ENCODE data around the gene PID1. TPM values are rescaled to one million over a fixed set of nuclear protein-coding genes. Genes with fewer than 3 reads are reported as not detected.

Gene PID1
- total RNA-seq, 1 experiment from 2014 or later: 2.6 TPM

DNA sequence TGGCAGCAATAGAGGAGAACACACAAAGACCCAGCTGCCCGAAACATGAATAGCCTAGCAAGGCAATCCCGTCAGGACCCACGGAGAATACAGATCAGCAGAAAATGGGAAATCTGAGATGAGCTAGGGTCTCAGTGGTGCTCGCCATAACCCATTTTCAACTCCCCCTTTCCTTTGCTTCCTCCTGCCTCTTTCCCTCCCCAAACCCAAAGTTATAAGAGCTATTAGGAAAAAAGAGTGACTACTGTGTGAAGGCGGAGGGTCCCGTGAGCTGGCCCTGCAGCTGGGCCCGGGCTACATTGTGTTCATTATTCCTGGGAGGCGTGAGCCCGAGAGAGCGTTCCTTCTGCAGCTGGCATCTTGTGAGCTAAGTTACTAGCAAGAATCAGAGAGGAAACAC is 118.4 kb downstream of the PID1 start:
- Mint-ChIP-seq H3K4me1 (no peaks in the 10 kb centered on the region), H3K36me3 (no peaks in the 10 kb centered on the region), H3K4me3 (no peak overlapping the region), H3K27me3 (ENCODE audit: low read depth) (no peaks in the 10 kb centered on the region), H3K27ac (no peak overlapping the region), H3K9me3 (0 out of 2 replicates have a peak, but pooled peaks cover 6% of the 10 kb centered on the region)
- ATAC-seq (no peak), DNase-seq (ENCODE audit: low spot score) (no peak)
- ChIA-PET POLR2A (no interaction called here), CTCF (no interaction called here)
- TF ChIP-seq ZBTB43 (CRISPR knock-in tag; IDR thresholded peaks at IDR 0.05) (no peak), FOXK1 (CRISPR knock-in tag; IDR thresholded peaks at IDR 0.05) (no peak), NR2C2 (CRISPR knock-in tag; IDR thresholded peaks at IDR 0.05) (no peak), E2F1 (CRISPR knock-in tag; IDR thresholded peaks at IDR 0.05) (no peak), ZNF671 (CRISPR knock-in tag; IDR thresholded peaks at IDR 0.05) (no peak), ATF6 (CRISPR knock-in tag; IDR thresholded peaks at IDR 0.05) (no peak), ZNF425 (CRISPR knock-in tag; conservative IDR thresholded peaks at IDR 0.05) (no peak), TEAD4 (CRISPR knock-in tag; IDR thresholded peaks at IDR 0.05) (no peak), ZNF232 (CRISPR knock-in tag; IDR thresholded peaks at IDR 0.05) (no peak), FOXP4 (CRISPR knock-in tag; IDR thresholded peaks at IDR 0.05) (no peak), TEAD1 (CRISPR knock-in tag; IDR thresholded peaks at IDR 0.05) (no peak), KAT7 (CRISPR knock-in tag; IDR thresholded peaks at IDR 0.05; ENCODE audit: borderline replicate concordance) (no peak), NFYB (CRISPR knock-in tag; conservative IDR thresholded peaks at IDR 0.05; ENCODE audit: low read depth) (no peak), TCF7 (CRISPR knock-in tag; IDR thresholded peaks at IDR 0.05; ENCODE audit: low read depth) (no peak), OVOL2 (CRISPR knock-in tag; IDR thresholded peaks at IDR 0.05; ENCODE audit: borderline replicate concordance) (no peak), ZMAT4 (CRISPR knock-in tag; IDR thresholded peaks at IDR 0.05) (no peak), FOXP1 (CRISPR knock-in tag; IDR thresholded peaks at IDR 0.05; ENCODE audit: borderline replicate concordance) (no peak), NR1H2 (CRISPR knock-in tag; IDR thresholded peaks at IDR 0.05) (no peak), STAT6 (CRISPR knock-in tag; conservative IDR thresholded peaks at IDR 0.05; ENCODE audit: low read depth) (no peak), ATF1 (CRISPR knock-in tag; IDR thresholded peaks at IDR 0.05) (no peak)
